Breast epithelium (tissue), 4 donors: Measurements from ENCODE around the gene MED17. TPM values are rescaled to one million over a fixed set of nuclear protein-coding genes. Genes with fewer than 3 reads are reported as not detected.
A peak's percentile ranks its signal among the peaks of the same experiment; 100 is the strongest.

Experiments
- DNase-seq, 2 donors: peaks; one replicate each; pipeline ENCODE4 v3.0.0-alpha.2; 2019; ENCODE audit warnings: low spot score in 2 of 2
- H3K27ac ChIP-seq, 2 donors: fragments of 200-600 bp; sonication (generic) in 1 of 2; one replicate each; pipeline ENCODE4 v1.5.1; 2016 to 2019; ENCODE audit warnings: mild to moderate bottlenecking in 1 of 2
- H3K27me3 ChIP-seq, 2 donors: fragments of 200-600 bp; sonication (generic) in 1 of 2; one replicate each; pipeline versions ENCODE4 v1.5.1 to v1.6.0; 2017 to 2019; ENCODE audit warnings: control low read depth in 1 of 2, mild to moderate bottlenecking in 1 of 2
- H3K36me3 ChIP-seq: fragments of 200-600 bp; one replicate; pipeline ENCODE4 v1.5.1; 2019
- H3K4me1 ChIP-seq, 2 donors: fragments of 200-600 bp; sonication (generic); one replicate each; pipeline ENCODE4 v1.5.1; 2016 to 2019; ENCODE audit warnings: control low read depth in 1 of 2
- H3K4me3 ChIP-seq, 3 donors: fragments of 200-600 bp; sonication (generic); 1 replicate in 2 of 3; 2 replicates in 1 of 3; pipeline ENCODE4 v1.5.1; 2016 to 2019; ENCODE audit warnings: mild to moderate bottlenecking in 3 of 3, moderate library complexity in 2 of 3
- H3K9me3 ChIP-seq, 2 donors: fragments of 200-600 bp; sonication (generic) in 1 of 2; one replicate each; pipeline ENCODE4 v1.5.1; 2016 to 2019; ENCODE audit warnings: control low read depth in 1 of 2
- CTCF ChIP-seq, 3 donors: fragments of 450-650 bp; IDR thresholded peaks; one replicate each; pipeline ENCODE4 v1.5.1; 2016 to 2017; ENCODE audit warnings: antibody characterized with exemption in 3 of 3, mild to moderate bottlenecking in 3 of 3, moderate library complexity in 3 of 3
- POLR2A ChIP-seq: fragments of 450-650 bp; IDR thresholded peaks from one replicate; pipeline ENCODE4 v1.6.1; 2016; ENCODE audit warnings: antibody characterized with exemption, mild to moderate bottlenecking, moderate library complexity
- POLR2AphosphoS5 ChIP-seq, 3 donors: sonication (generic); formaldehyde crosslinking; IDR thresholded peaks; one replicate each; pipeline ENCODE4 v1.6.1; 2017; ENCODE audit warnings: antibody characterized with exemption in 3 of 3
- intact Hi-C: fragments of 100-400 bp; cut with DNase I; formaldehyde crosslinking; loops from one replicate; pipeline ENCODE4 v1.15.1; 2023; ENCODE audit warnings: low total_unique reads
- total RNA-seq, 3 donors: library from RNA; depleted of rRNA; stranded (reverse); fragments of >200 nt; gene quantifications; one replicate each; pipeline ENCODE4 v1.1.0, GENCODE V29; 2016

Gene MED17
- total RNA-seq, 3 donors from 2014 or later, result 20.6 to 47.0 (median 29.8) TPM

- no peaks in the 10 kb centered on the region for H3K27me3 ChIP-seq
- DNase-seq, result no peak
- H3K27ac ChIP-seq, result no peak overlapping the region
- no peaks in the 10 kb centered on the region for H3K9me3 ChIP-seq
- H3K4me1 ChIP-seq, result no peaks in the 10 kb centered on the region
- TF ChIP-seq CTCF (IDR thresholded peaks at IDR 0.05) (no peak), POLR2AphosphoS5 (IDR thresholded peaks at IDR 0.05) (no peak), POLR2A (no peak)
- intact Hi-C loops, result no loop called here
- H3K36me3 ChIP-seq, result no peaks in the 10 kb centered on the region
- no peak overlapping the region for H3K4me3 ChIP-seq
These were observed 61.4 kb downstream of the MED17 start for GRCh38 chr11:93845181-93846092.

GRCh38 chr11:93846411-93846810 lies 62.3 kb downstream of the MED17 start:
- no peaks in the 10 kb centered on the region for H3K4me1 ChIP-seq
- H3K27ac ChIP-seq, result no peak overlapping the region
- DNase-seq, result no peak
- no peak overlapping the region for H3K4me3 ChIP-seq
- no peaks in the 10 kb centered on the region for H3K9me3 ChIP-seq
- no peaks in the 10 kb centered on the region for H3K36me3 ChIP-seq
- TF ChIP-seq POLR2AphosphoS5 (IDR thresholded peaks at IDR 0.05) (no peak), CTCF (IDR thresholded peaks at IDR 0.05) (no peak)
- intact Hi-C loops, result no loop called here
- no peaks in the 10 kb centered on the region for H3K27me3 ChIP-seq

GRCh38 chr11:93849201-93849600 lies 65.1 kb downstream of the MED17 start:
- TF ChIP-seq POLR2AphosphoS5 (IDR thresholded peaks at IDR 0.05) (no peak), POLR2A (no peak), CTCF (IDR thresholded peaks at IDR 0.05) (no peak)
- intact Hi-C loops, result no loop called here
- no peak for DNase-seq
- no peak overlapping the region for H3K27ac ChIP-seq
- no peaks in the 10 kb centered on the region for H3K27me3 ChIP-seq
- no peaks in the 10 kb centered on the region for H3K9me3 ChIP-seq
- no peak overlapping the region for H3K4me3 ChIP-seq
- H3K4me1 ChIP-seq, result no peaks in the 10 kb centered on the region
- H3K36me3 ChIP-seq, result no peaks in the 10 kb centered on the region

- DNase-seq, result no peak
- Histone ChIP-seq H3K9me3 (no peaks in the 10 kb centered on the region), H3K4me3 (peak overlapping the region; percentile 48 to 71 (median 60)), H3K27me3 (no peaks in the 10 kb centered on the region), H3K36me3 (no peaks in the 10 kb centered on the region), H3K4me1 (no peaks in the 10 kb centered on the region), H3K27ac (no peak overlapping the region)
- intact Hi-C loops, result no loop called here
- TF ChIP-seq POLR2AphosphoS5 (IDR thresholded peaks at IDR 0.05) (no peak), POLR2A (no peak), CTCF (IDR thresholded peaks at IDR 0.05) (no peak)
These were observed 65.9 kb downstream of the MED17 start for GRCh38 chr11:93849751-93850593.

GRCh38 chr11:93850594-93851018 lies 66.5 kb downstream of the MED17 start, which contains the start of gene VSTM5:
VSTM5 (minus strand) TSS chr11:93850618; CDS start chr11:93850502, 116 bp downstream.
- TF ChIP-seq CTCF (IDR thresholded peaks at IDR 0.05) (no peak), POLR2AphosphoS5 (IDR thresholded peaks at IDR 0.05) (no peak), POLR2A (no peak)
- Histone ChIP-seq H3K27ac (no peak within 1 kb of the TSS), H3K9me3 (no peaks in the 10 kb centered on the region), H3K4me1 (no peaks in the 10 kb centered on the region), H3K36me3 (no peaks in the 10 kb centered on the region), H3K27me3 (no peaks in the 10 kb centered on the region), H3K4me3 (peak within 1 kb of the TSS; percentile 48 to 71 (median 60))
- no peak for DNase-seq
- intact Hi-C loops, result no loop called here
